Neural crest cell (in vitro differentiated cells): ENCODE results near the gene PXDN. TPM values are rescaled to one million over a fixed set of nuclear protein-coding genes. Genes with fewer than 3 reads are reported as not detected.
A peak's percentile ranks its signal among the peaks of the same experiment; 100 is the strongest.

ENCODE experiments used
- DNase-seq: peaks from one replicate; pipeline ENCODE4 v3.0.0; 2021; ENCODE audit warnings: low read depth, mixed read lengths, low spot score
- H3K27ac Mint-ChIP-seq: one replicate; pipeline ENCODE4 v1.8.0; 2021; ENCODE audit warnings: mild to moderate bottlenecking, mixed read lengths; ENCODE audit not compliant: unreplicated experiment
- H3K27me3 Mint-ChIP-seq: 2 replicates; pipeline ENCODE4 v1.8.0; 2021; ENCODE audit warnings: low read depth, mild to moderate bottlenecking, mixed read lengths
- H3K36me3 Mint-ChIP-seq: 2 replicates; pipeline ENCODE4 v1.8.0; 2021; ENCODE audit warnings: low read depth, mild to moderate bottlenecking, mixed read lengths
- H3K4me1 Mint-ChIP-seq: 2 replicates; pipeline ENCODE4 v1.8.0; 2021; ENCODE audit warnings: mixed read lengths
- H3K4me3 Mint-ChIP-seq: one replicate; pipeline ENCODE4 v1.8.0; 2021; ENCODE audit warnings: mild to moderate bottlenecking, mixed read lengths
- H3K9me3 Mint-ChIP-seq: 2 replicates; pipeline ENCODE4 v1.8.0; 2021; ENCODE audit warnings: mixed read lengths
- long read RNA-seq: library from polyadenylated mRNA; unstranded; transcript quantifications from one replicate; pipeline ENCODE4 v2.0.0, GENCODE V29; 2020
- total RNA-seq: library from RNA; stranded (reverse); gene quantifications from 2 replicates; pipeline ENCODE4 v1.2.1, GENCODE V29; 2021
- TF ChIP-seq, protein P1 (sequence below): fragments of 200-600 bp; sonication (generic); conservative IDR thresholded peaks from 2 replicates; pipeline ENCODE4 v1.5.0; 2021; ENCODE audit warnings: antibody characterized with exemption, mild to moderate bottlenecking

The PXDN gene, protein sequence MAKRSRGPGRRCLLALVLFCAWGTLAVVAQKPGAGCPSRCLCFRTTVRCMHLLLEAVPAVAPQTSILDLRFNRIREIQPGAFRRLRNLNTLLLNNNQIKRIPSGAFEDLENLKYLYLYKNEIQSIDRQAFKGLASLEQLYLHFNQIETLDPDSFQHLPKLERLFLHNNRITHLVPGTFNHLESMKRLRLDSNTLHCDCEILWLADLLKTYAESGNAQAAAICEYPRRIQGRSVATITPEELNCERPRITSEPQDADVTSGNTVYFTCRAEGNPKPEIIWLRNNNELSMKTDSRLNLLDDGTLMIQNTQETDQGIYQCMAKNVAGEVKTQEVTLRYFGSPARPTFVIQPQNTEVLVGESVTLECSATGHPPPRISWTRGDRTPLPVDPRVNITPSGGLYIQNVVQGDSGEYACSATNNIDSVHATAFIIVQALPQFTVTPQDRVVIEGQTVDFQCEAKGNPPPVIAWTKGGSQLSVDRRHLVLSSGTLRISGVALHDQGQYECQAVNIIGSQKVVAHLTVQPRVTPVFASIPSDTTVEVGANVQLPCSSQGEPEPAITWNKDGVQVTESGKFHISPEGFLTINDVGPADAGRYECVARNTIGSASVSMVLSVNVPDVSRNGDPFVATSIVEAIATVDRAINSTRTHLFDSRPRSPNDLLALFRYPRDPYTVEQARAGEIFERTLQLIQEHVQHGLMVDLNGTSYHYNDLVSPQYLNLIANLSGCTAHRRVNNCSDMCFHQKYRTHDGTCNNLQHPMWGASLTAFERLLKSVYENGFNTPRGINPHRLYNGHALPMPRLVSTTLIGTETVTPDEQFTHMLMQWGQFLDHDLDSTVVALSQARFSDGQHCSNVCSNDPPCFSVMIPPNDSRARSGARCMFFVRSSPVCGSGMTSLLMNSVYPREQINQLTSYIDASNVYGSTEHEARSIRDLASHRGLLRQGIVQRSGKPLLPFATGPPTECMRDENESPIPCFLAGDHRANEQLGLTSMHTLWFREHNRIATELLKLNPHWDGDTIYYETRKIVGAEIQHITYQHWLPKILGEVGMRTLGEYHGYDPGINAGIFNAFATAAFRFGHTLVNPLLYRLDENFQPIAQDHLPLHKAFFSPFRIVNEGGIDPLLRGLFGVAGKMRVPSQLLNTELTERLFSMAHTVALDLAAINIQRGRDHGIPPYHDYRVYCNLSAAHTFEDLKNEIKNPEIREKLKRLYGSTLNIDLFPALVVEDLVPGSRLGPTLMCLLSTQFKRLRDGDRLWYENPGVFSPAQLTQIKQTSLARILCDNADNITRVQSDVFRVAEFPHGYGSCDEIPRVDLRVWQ (N-terminal part only)
- total RNA-seq: 217 and 218 TPM in 2 replicates
- long read RNA-seq, partial matches to known transcripts: 16 of 65 reads
- long read RNA-seq, other reads (novel, unspliced or antisense): 48 of 65 reads

DNA sequence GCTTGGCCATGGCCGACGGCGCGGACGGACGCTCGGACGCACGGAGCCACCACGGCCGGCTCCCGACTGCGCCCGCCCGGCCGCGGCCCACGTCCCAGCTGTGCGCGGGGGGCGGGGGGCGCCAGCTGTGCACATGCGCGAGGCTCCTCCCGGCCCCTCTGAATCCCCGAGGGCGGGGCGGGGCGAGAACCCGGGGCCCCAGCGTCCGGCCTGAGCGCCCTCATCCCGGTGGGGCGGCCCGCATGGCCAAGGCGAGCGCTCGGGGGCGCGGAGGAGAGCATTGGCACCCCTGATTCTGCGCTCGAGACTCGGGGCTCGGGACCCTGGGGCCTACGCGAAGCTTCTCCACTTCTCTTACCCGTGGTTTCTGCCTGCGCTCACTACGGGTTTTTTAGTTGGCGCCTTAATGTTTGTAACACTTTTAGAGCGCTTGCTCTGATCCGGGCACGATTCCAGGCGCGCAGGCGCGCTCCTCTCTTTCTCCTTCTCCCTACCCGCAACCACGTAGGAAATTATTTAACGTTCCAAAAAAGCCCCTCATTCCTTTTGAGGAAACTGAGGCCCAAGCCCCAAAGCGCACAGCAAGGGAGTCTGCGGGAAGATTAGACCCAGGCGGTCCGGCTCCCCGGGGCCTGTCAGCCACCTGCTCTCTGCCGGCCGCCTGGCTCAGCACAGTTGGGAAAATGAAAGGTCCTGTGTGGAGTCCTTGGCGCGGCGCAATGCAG, at the start of gene PXDN:
PXDN (minus strand) TSS at position 70 of the 725 bp plus-strand sequence; CDS start at position 10, 60 bp downstream.
- TF ChIP-seq, protein P1, sequence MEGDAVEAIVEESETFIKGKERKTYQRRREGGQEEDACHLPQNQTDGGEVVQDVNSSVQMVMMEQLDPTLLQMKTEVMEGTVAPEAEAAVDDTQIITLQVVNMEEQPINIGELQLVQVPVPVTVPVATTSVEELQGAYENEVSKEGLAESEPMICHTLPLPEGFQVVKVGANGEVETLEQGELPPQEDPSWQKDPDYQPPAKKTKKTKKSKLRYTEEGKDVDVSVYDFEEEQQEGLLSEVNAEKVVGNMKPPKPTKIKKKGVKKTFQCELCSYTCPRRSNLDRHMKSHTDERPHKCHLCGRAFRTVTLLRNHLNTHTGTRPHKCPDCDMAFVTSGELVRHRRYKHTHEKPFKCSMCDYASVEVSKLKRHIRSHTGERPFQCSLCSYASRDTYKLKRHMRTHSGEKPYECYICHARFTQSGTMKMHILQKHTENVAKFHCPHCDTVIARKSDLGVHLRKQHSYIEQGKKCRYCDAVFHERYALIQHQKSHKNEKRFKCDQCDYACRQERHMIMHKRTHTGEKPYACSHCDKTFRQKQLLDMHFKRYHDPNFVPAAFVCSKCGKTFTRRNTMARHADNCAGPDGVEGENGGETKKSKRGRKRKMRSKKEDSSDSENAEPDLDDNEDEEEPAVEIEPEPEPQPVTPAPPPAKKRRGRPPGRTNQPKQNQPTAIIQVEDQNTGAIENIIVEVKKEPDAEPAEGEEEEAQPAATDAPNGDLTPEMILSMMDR: no peak
- H3K4me3 Mint-ChIP-seq: peak within 1 kb of the TSS; percentile 89
- peak within 1 kb of the TSS; percentile 95 for H3K27ac Mint-ChIP-seq
- H3K36me3 Mint-ChIP-seq: peaks cover 14% of the 10 kb centered on the region
- H3K9me3 Mint-ChIP-seq: no peaks in the 10 kb centered on the region
- DNase-seq: peak; percentile 57
- H3K4me1 Mint-ChIP-seq: peaks cover 37% of the 10 kb centered on the region
- H3K27me3 Mint-ChIP-seq: peaks cover 12% of the 10 kb centered on the region

DNA sequence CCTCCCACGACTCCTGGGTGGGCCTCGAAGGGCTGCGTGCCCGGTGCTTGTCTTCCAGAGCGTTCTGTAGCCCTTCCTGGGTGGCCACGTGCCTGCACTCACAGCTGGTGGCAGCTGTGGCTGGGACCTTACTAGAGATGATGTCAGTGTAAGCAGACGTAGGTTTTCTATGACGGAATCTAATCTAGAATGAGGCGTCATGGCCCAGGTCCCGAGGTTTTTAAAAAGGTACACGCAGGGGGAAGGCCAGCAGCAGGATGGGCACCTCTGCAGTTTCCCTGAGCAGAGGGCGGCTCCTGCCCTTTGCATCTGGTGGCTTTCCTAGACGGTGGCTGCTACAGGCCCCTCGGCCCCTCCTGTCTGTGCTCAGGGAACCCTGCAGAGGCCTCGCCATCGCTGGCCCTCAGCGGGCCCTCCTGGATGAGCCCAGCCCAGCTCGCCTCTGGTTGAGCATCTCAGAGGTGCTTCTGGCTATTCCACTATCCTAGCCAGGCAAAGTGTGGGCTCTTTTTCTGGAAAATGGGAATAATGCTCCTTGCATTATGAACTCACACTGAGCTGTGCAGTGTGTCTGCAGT, 49.6 kb upstream of the PXDN start:
- Mint-ChIP-seq H3K4me3 (no peak overlapping the region), H3K9me3 (no peaks in the 10 kb centered on the region), H3K4me1 (no peaks in the 10 kb centered on the region), H3K36me3 (no peaks in the 10 kb centered on the region), H3K27ac (no peak overlapping the region), H3K27me3 (no peaks in the 10 kb centered on the region)
- DNase-seq: no peak
- TF ChIP-seq, protein P1: no peak

DNA sequence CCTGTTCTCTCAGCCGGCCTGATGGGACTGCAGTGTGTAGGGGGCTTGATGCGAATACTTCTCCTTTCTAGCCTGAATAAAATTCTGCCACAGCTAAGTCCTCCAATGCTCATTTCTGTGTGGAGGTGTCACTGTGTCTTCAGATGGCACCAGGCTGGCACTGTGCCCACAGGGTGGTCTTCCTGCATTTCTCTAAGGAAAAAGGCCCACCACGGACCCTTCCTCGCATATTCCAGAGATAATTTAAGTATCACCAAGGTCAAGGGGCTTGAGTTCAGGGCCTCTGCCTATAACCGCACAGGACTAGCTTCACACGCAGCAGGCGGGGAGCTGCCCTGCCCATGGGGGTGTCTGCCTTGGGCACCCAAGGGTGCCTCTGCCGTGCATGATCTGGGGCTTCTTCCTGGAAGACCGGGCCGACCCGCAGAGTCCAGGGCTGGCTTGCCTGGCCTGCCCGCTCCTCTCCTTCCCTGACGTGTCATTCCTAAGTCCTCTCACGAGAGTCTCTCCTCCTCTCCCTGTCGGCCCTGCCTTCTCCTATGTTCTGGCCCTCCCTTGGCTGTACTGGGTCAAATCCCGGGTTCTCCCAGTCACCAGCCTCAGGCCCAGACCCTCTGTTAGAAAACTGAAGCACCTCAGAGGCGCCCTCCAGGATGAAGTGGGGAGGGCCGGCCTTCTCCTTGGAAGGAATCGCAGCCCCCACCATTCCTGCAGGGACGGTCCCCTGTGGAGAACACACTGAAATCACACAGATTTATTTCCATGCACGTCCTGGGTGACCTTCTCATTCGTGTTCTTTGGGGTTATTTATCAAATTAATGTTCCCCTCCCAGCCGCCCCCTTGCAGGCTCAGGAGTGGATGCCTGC, 48.9 kb upstream of the PXDN start:
- no peaks in the 10 kb centered on the region for H3K4me1 Mint-ChIP-seq
- TF ChIP-seq, protein P1: no peak
- H3K4me3 Mint-ChIP-seq: no peak overlapping the region
- H3K27me3 Mint-ChIP-seq: no peaks in the 10 kb centered on the region
- no peaks in the 10 kb centered on the region for H3K36me3 Mint-ChIP-seq
- no peak for DNase-seq
- peak overlapping the region; percentile 51 for H3K27ac Mint-ChIP-seq
- no peaks in the 10 kb centered on the region for H3K9me3 Mint-ChIP-seq

DNA sequence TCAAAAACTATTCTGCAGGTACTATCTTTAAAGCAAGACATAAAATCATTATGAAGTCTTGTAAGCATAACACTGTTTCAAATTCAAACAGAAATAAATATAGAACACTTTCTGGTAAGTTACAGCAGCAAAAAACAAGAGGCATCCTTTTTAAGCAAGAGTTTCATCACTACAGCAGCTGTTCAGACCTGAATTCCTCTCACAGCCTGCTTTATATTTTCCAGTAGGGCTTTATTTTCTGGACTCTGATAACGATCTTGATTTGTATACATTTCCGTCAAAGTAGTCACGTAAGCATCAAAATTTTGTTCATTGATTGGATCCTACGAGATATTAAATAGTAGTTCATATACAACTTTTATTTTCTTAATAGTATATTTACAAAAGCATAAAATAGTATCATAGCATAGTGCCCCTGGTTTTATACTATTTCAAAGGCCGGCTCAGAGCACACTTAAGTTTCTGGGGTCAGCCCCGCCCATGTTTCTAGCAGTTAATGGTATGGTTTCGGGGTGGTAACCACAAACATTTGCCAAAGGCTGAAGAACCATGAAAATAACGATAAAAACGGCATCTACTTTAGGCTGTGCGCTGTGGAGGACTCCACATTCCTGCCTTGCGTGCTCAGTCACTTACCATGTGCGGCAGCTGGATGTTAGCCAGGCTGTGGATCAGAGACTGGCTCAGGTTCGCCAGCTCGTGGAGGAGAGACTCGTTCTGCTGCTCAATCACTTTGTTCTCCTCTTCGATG, 47.5 kb upstream of the PXDN start:
- TF ChIP-seq, protein P1: no peak
- Mint-ChIP-seq H3K9me3 (no peaks in the 10 kb centered on the region), H3K4me3 (no peak overlapping the region), H3K36me3 (no peaks in the 10 kb centered on the region), H3K4me1 (no peaks in the 10 kb centered on the region), H3K27me3 (no peaks in the 10 kb centered on the region), H3K27ac (no peak overlapping the region)
- no peak for DNase-seq
